Lower lobe of right lung (tissue), 2 donors: ENCODE measurements around the gene ATP2A3. TPM values are rescaled to one million over a fixed set of nuclear protein-coding genes. Genes with fewer than 3 reads are reported as not detected.

Source experiments
- ATAC-seq, 2 donors: fragments of 200-7000 bp; cut with Tn5 transposase; one replicate each; pipeline ENCODE4 v1.9.1; 2020 to 2022; ENCODE audit warnings: mild to moderate bottlenecking in 2 of 2, moderate library complexity in 2 of 2
- DNase-seq: peaks from one replicate; pipeline ENCODE4 v3.0.0-alpha.2; 2020
- H3K27ac ChIP-seq: fragments of 200-600 bp; one replicate; pipeline ENCODE4 v1.8.0; 2022
- H3K27me3 ChIP-seq: fragments of 200-600 bp; one replicate; pipeline ENCODE4 v1.8.0; 2022; ENCODE audit warnings: low read depth
- H3K36me3 ChIP-seq: fragments of 200-600 bp; one replicate; pipeline ENCODE4 v1.8.0; 2022; ENCODE audit warnings: mild to moderate bottlenecking
- H3K4me1 ChIP-seq: fragments of 200-600 bp; one replicate; pipeline ENCODE4 v1.8.0; 2022
- H3K4me3 ChIP-seq: fragments of 200-600 bp; one replicate; pipeline ENCODE4 v1.8.0; 2022; ENCODE audit warnings: mild to moderate bottlenecking
- H3K9me3 ChIP-seq: fragments of 200-600 bp; one replicate; pipeline ENCODE4 v1.8.0; 2022
- CTCF ChIP-seq: fragments of 200-600 bp; IDR thresholded peaks from one replicate; pipeline ENCODE4 v1.8.0; 2022; ENCODE audit warnings: antibody characterized with exemption, mild to moderate bottlenecking
- intact Hi-C: fragments of 100-400 bp; cut with DNase I; formaldehyde crosslinking; loops from one replicate; pipeline ENCODE4 v1.11.0; 2022
- total RNA-seq: library from RNA; stranded (reverse); fragmentation: NEBNext Ultra II Directional; extraction: Animal tissue kit (Norgen Biotek cat#: 25700); gene quantifications from one replicate; pipeline ENCODE4 v1.2.1, GENCODE V29; 2021
- donor health status: DM: no; HTN: yes; CAD: no; lungs with severe emphysema.

Gene ATP2A3
- total RNA-seq, 1 donor from 2014 or later = 45.6 TPM

GRCh38 chr17:3904501-3904900 lies 59.7 kb downstream of the ATP2A3 start:
- DNase-seq (no peak), ATAC-seq (no peak)
- Histone ChIP-seq H3K9me3 (no peaks in the 10 kb centered on the region), H3K27ac (no peak overlapping the region), H3K4me1 (no peaks in the 10 kb centered on the region), H3K36me3 (no peaks in the 10 kb centered on the region), H3K27me3 (no peaks in the 10 kb centered on the region), H3K4me3 (no peak overlapping the region)
- intact Hi-C loops = no loop called here
- TF ChIP-seq CTCF = no peak

GRCh38 chr17:3903881-3904290 lies 60.4 kb downstream of the ATP2A3 start:
- intact Hi-C loops = no loop called here
- H3K4me1 ChIP-seq = no peaks in the 10 kb centered on the region
- H3K4me3 ChIP-seq = no peak overlapping the region
- H3K9me3 ChIP-seq = no peaks in the 10 kb centered on the region
- no peaks in the 10 kb centered on the region for H3K36me3 ChIP-seq
- H3K27me3 ChIP-seq = no peaks in the 10 kb centered on the region
- DNase-seq (no peak), ATAC-seq (no peak)
- TF ChIP-seq CTCF = no peak
- H3K27ac ChIP-seq = no peak overlapping the region

GRCh38 chr17:3903051-3903825 lies 61.0 kb downstream of the ATP2A3 start:
- Histone ChIP-seq H3K9me3 (no peaks in the 10 kb centered on the region), H3K36me3 (no peaks in the 10 kb centered on the region), H3K27ac (no peak overlapping the region), H3K27me3 (no peaks in the 10 kb centered on the region), H3K4me3 (no peak overlapping the region), H3K4me1 (no peaks in the 10 kb centered on the region)
- ATAC-seq (no peak), DNase-seq (no peak)
- intact Hi-C loops = no loop called here
- no peak for TF ChIP-seq CTCF

GRCh38 chr17:3900646-3901045 lies 63.6 kb downstream of the ATP2A3 start:
- intact Hi-C loops = no loop called here
- H3K36me3 ChIP-seq = no peaks in the 10 kb centered on the region

GRCh38 chr17:3897731-3898130 lies 66.5 kb downstream of the ATP2A3 start:
- Histone ChIP-seq H3K36me3 (no peaks in the 10 kb centered on the region), H3K4me3 (no peak overlapping the region), H3K27me3 (no peaks in the 10 kb centered on the region), H3K9me3 (no peaks in the 10 kb centered on the region), H3K4me1 (peaks cover 33% of the 10 kb centered on the region), H3K27ac (no peak overlapping the region)
- no peak for ATAC-seq
- no peak for TF ChIP-seq CTCF
- intact Hi-C loops = no loop called here
- no peak for DNase-seq

More at GRCh38 chr17:3900646-3901045, 63.6 kb downstream of the ATP2A3 start:
- ATAC-seq (no peak), DNase-seq (no peak)
- peaks cover 8% of the 10 kb centered on the region for H3K4me1 ChIP-seq
- H3K27me3 ChIP-seq = no peaks in the 10 kb centered on the region
- no peak overlapping the region for H3K4me3 ChIP-seq
- no peak for TF ChIP-seq CTCF
- H3K9me3 ChIP-seq = no peaks in the 10 kb centered on the region
- no peak overlapping the region for H3K27ac ChIP-seq
